RWPE2 (cell line): Measurements from ENCODE around the gene PCDHGA1.

Source experiments
- ATAC-seq: fragments of 200-7000 bp; cut with Tn5 transposase; 3 replicates; pipeline ENCODE4 v1.9.1; 2021; ENCODE audit warnings: low read depth
- DNase-seq: peaks from one replicate; pipeline ENCODE4 v3.0.0-alpha.2; 2020; ENCODE audit warnings: low spot score
- H3K27ac ChIP-seq: fragments of 450-650 bp; 2 replicates; pipeline ENCODE4 v1.5.1; 2017; ENCODE audit warnings: mild to moderate bottlenecking; ENCODE audit not compliant: poor library complexity, severe bottlenecking
- H3K27me3 ChIP-seq: fragments of 250-450 bp; sonication (Bioruptor Pico); 2 replicates; pipeline ENCODE4 v1.5.1; 2021; ENCODE audit warnings: mild to moderate bottlenecking, moderate library complexity; ENCODE audit not compliant: insufficient read depth, poor library complexity, severe bottlenecking
- H3K36me3 ChIP-seq: fragments of 250-450 bp; sonication (Bioruptor Pico); 2 replicates; pipeline ENCODE4 v1.5.1; 2020; ENCODE audit warnings: low read depth, mild to moderate bottlenecking, moderate library complexity
- H3K4me1 ChIP-seq: fragments of 250-450 bp; sonication (Bioruptor Pico); 2 replicates; pipeline ENCODE4 v1.5.1; 2021; ENCODE audit warnings: mild to moderate bottlenecking, moderate library complexity; ENCODE audit not compliant: insufficient read depth, poor library complexity, severe bottlenecking
- H3K4me3 ChIP-seq: fragments of 250-450 bp; sonication (Bioruptor Pico); 2 replicates; pipeline ENCODE4 v1.5.1; 2021; ENCODE audit warnings: mild to moderate bottlenecking, moderate library complexity; ENCODE audit not compliant: severe bottlenecking
- H3K9me3 ChIP-seq: fragments of 250-450 bp; sonication (Bioruptor Pico); 2 replicates; pipeline ENCODE4 v1.5.1; 2021; ENCODE audit warnings: mild to moderate bottlenecking, moderate library complexity; ENCODE audit not compliant: severe bottlenecking
- CTCF ChIP-seq: fragments of 450-650 bp; IDR thresholded peaks from one replicate; pipeline ENCODE4 v1.5.1; 2017; ENCODE audit warnings: mild to moderate bottlenecking, moderate library complexity; ENCODE audit not compliant: poor library complexity, severe bottlenecking

PCDHGA1 gene

GRCh38 chr5:141519605-141520565 lies 189.6 kb downstream of the PCDHGA1 start:
- peaks cover 38% of the 10 kb centered on the region for H3K4me1 ChIP-seq
- no peak for TF ChIP-seq CTCF
- no peak overlapping the region for H3K4me3 ChIP-seq
- DNase-seq = no peak
- H3K27me3 ChIP-seq = no peaks in the 10 kb centered on the region
- ATAC-seq = no peak
- H3K27ac ChIP-seq = peak overlapping the region; percentile 80
- H3K36me3 ChIP-seq = peaks cover 80% of the 10 kb centered on the region
- H3K9me3 ChIP-seq = no peaks in the 10 kb centered on the region

DNA sequence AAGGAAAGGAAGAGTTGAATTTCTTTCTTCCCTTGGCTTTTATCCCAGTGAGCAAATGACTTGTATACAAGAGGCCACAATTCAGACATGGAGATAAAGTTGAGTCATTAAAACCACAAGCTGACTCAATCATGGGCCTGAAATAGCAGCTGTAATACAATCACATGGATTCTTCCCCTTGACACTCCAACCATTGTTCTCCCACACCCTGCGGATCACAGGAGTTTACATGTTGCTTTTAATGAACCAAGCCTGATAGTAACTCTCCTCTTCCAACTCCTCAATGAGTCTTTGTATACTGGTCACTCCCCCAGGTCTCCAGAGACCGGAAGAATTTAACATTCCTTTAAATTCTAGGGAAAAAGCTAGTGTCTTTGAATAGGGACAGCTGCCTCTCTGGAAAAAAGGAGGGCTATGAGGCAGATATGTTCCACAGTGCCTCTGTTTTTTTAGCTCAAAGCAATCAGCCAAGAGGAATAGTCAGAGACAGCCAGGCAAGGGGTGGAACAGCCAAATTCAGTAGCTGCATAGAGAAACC lies 191.0 kb downstream of the PCDHGA1 start:
- Histone ChIP-seq H3K4me3 (no peak overlapping the region), H3K36me3 (peaks cover 86% of the 10 kb centered on the region), H3K9me3 (no peaks in the 10 kb centered on the region), H3K4me1 (peaks cover 30% of the 10 kb centered on the region), H3K27me3 (no peaks in the 10 kb centered on the region), H3K27ac (peak overlapping the region; percentile 80)
- no peak for TF ChIP-seq CTCF
- ATAC-seq = peak; percentile 88
- DNase-seq = peak; percentile 82

GRCh38 chr5:141522301-141522700 lies 192.0 kb downstream of the PCDHGA1 start:
- H3K4me1 ChIP-seq = peaks cover 30% of the 10 kb centered on the region
- DNase-seq (no peak), ATAC-seq (no peak)
- H3K4me3 ChIP-seq = no peak overlapping the region
- no peak for TF ChIP-seq CTCF
- peak overlapping the region; percentile 80 for H3K27ac ChIP-seq
- no peaks in the 10 kb centered on the region for H3K27me3 ChIP-seq
- no peaks in the 10 kb centered on the region for H3K9me3 ChIP-seq
- peaks cover 86% of the 10 kb centered on the region for H3K36me3 ChIP-seq

- Histone ChIP-seq H3K4me1 (peaks cover 30% of the 10 kb centered on the region), H3K9me3 (no peaks in the 10 kb centered on the region), H3K4me3 (no peak overlapping the region), H3K27ac (no peak overlapping the region), H3K27me3 (no peaks in the 10 kb centered on the region), H3K36me3 (peaks cover 85% of the 10 kb centered on the region)
- ATAC-seq (no peak), DNase-seq (no peak)
- no peak for TF ChIP-seq CTCF
Measured at GRCh38 chr5:141523991-141524390, 193.7 kb downstream of the PCDHGA1 start.
